NCI-H510A (cell line): ENCODE data around the gene TCEAL7.
"Not testable (repeated sequence)": the region's sequence is repeated elsewhere in the genome, so short reads cannot be mapped to it uniquely, and the experiment has no call there.

ENCODE experiments used
- DNase-seq: peaks from one replicate; lab custom pipeline; 2025; lab: John Stamatoyannopoulos, UW

TCEAL7 gene

GRCh38 chrX:103329991-103330390 is at the start of gene TCEAL7:
TCEAL7 (plus strand) TSS chrX:103330239; CDS start chrX:103331404, 1,165 bp downstream.
- peak; percentile 13 for DNase-seq

GRCh38 chrX:103293118-103293517 is 36.9 kb upstream of the TCEAL7 start:
- no peak for DNase-seq

- DNase-seq, result no peak
These were observed 25.3 kb upstream of the TCEAL7 start for GRCh38 chrX:103304705-103305104.

- not testable (repeated sequence) for DNase-seq
These were observed 24.4 kb upstream of the TCEAL7 start for GRCh38 chrX:103305666-103306065.

GRCh38 chrX:103309860-103310554 is 20.0 kb upstream of the TCEAL7 start:
- no peak for DNase-seq

- peak; percentile 68 for DNase-seq
These were observed 19.3 kb upstream of the TCEAL7 start, which contains the start of gene BEX2 for GRCh38 chrX:103310555-103311398. BEX2 (minus strand) TSS chrX:103310990; CDS start chrX:103309976, 1,014 bp downstream.

GRCh38 chrX:103311399-103311780 is 18.6 kb upstream of the TCEAL7 start:
- no peak for DNase-seq

GRCh38 chrX:103330681-103331288 is 746 bp downstream of the TCEAL7 start:
- DNase-seq, result no peak

GRCh38 chrX:103338663-103339062 is 8.6 kb downstream of the TCEAL7 start:
- no peak for DNase-seq

GRCh38 chrX:103343105-103343504 is 13.1 kb downstream of the TCEAL7 start:
- no peak for DNase-seq

GRCh38 chrX:103344606-103345005 is 14.6 kb downstream of the TCEAL7 start:
- no peak for DNase-seq

GRCh38 chrX:103347682-103348397 is 17.8 kb downstream of the TCEAL7 start:
- no peak for DNase-seq

- DNase-seq, result peak; percentile 26
These were observed 26.2 kb downstream of the TCEAL7 start, which contains the start of gene TCEAL9 for GRCh38 chrX:103356130-103356798. TCEAL9 (plus strand) TSS chrX:103356506; CDS start chrX:103357685, 1,179 bp downstream.

- DNase-seq, result no peak
These were observed 26.8 kb downstream of the TCEAL7 start for GRCh38 chrX:103356858-103357257.

- DNase-seq, result no peak
These were observed 27.8 kb downstream of the TCEAL7 start for GRCh38 chrX:103357871-103358270.

- DNase-seq, result not testable (repeated sequence)
These were observed 29.6 kb downstream of the TCEAL7 start for GRCh38 chrX:103359605-103360004.

- DNase-seq, result no peak
These were observed 30.1 kb downstream of the TCEAL7 start for GRCh38 chrX:103360092-103360491.

GRCh38 chrX:103360916-103361315 is 30.9 kb downstream of the TCEAL7 start:
- no peak for DNase-seq

- no peak for DNase-seq
These were observed 31.8 kb downstream of the TCEAL7 start for GRCh38 chrX:103361798-103362197.

- no peak for DNase-seq
These were observed 32.4 kb downstream of the TCEAL7 start for GRCh38 chrX:103362474-103362873.

- DNase-seq, result no peak
These were observed 33.0 kb downstream of the TCEAL7 start for GRCh38 chrX:103363046-103363445.
